ENCODE results near the gene KRTAP10-2. TPM values are rescaled to one million over a fixed set of nuclear protein-coding genes. Genes with fewer than 3 reads are reported as not detected.

Gene KRTAP10-2
- total RNA-seq, 1 experiment from 2014 or later, result not detected

DNA sequence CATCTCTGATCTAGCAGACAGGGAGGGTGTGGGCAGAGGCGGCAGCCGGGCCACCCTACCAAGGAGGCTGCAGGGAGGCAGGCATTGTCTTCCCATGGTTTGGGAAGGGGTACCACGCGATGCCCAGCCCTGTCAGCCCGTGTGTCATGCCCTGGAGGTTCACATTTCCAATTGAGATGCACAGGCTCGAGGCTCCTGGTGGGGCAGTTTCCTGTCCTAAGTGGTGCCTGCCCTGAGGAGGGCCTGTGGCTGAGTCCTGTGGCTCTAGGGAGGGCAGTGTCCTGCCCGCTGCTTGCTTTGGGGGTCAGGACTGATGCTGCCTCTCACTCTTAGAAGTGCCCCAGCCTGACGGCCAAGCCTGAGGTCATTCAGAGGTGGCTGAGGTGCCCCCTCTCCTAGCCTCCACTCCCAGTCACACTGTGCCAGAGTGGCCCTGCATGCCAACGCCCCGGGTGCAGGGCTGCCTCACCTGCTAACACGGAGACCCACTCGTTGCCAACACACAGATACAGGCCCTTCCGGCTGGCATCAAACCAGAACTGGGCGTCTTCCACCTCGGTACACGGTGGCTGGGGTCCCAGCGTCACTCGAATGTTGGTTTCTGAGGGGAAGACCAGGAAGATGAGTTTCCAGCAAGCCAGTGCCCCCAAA lies 23.2 kb downstream of the KRTAP10-2 start:
- Histone ChIP-seq H3K4me1 (ENCODE audit: control insufficient read depth in 1 of 2, insufficient read depth in 2 of 2, low read length in 2 of 2) (no peaks in the 10 kb centered on the region), H3K9ac (ENCODE audit: low read length) (no peak overlapping the region), H2AFZ (ENCODE audit: low read depth, low read length, poor library complexity, severe bottlenecking) (no peak overlapping the region), H4K20me1 (ENCODE audit: insufficient read depth) (no peaks in the 10 kb centered on the region), H3K4me2 (ENCODE audit: low read length) (no peak overlapping the region), H3K4me3 (replicated peaks in 1 of 2; ENCODE audit: low read depth in 1 of 2, low read length in 2 of 2) (no peak overlapping the region), H3K9me2 (ENCODE audit: insufficient read depth) (no peaks in the 10 kb centered on the region), H3K79me2 (ENCODE audit: insufficient read depth, low read length) (no peaks in the 10 kb centered on the region), H3K36me3 (ENCODE audit: control insufficient read depth in 1 of 2, insufficient read depth in 2 of 2, low read length in 2 of 2) (no peaks in the 10 kb centered on the region), H3K9me3 (ENCODE audit: control insufficient read depth in 1 of 2, insufficient read depth in 1 of 2, low read depth in 1 of 2, low read length in 2 of 2) (peaks cover 4 to 15% of the 10 kb centered on the region in 2 experiments; a peak in 1 of 4 replicates), H3K27ac (ENCODE audit: low read depth, low read length) (no peak overlapping the region), H3K27me3 (ENCODE audit: insufficient read depth, low read length) (no peaks in the 10 kb centered on the region)
- intact Hi-C loops (cut with micrococcal nuclease), result no loop called here
- ATAC-seq (no peak), DNase-seq (ENCODE audit: low read depth, low spot score) (no peak)
- RAD21 ChIA-PET (ENCODE audit: low non-redundant PET in 1 of 2, low total read pairs in 2 of 2, uncharacterized antibody in 2 of 2, unreplicated experiment in 2 of 2), result no interaction called here
- POLR2A ChIA-PET, result no interaction called here
- no TSS peak for BruUV-seq (replicated peaks)
- TF ChIP-seq POLR2A (IDR thresholded peaks at IDR 0.05; ENCODE audit: borderline replicate concordance, extremely low read depth, insufficient read depth, insufficient read length) (no peak), ZFX (IDR thresholded peaks at IDR 0.05) (no peak), CBX3 (IDR thresholded peaks at IDR 0.05; ENCODE audit: low read depth) (no peak), ZNF274 (IDR thresholded peaks at IDR 0.05; ENCODE audit: low read depth, low read length) (no peak), ELF1 (IDR thresholded peaks at IDR 0.05; ENCODE audit: borderline replicate concordance, low read depth) (no peak)
- TF ChIP-seq, protein P1, sequence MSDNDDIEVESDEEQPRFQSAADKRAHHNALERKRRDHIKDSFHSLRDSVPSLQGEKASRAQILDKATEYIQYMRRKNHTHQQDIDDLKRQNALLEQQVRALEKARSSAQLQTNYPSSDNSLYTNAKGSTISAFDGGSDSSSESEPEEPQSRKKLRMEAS (IDR thresholded peaks at IDR 0.05), result no peak
- TF ChIP-seq, protein P2, sequence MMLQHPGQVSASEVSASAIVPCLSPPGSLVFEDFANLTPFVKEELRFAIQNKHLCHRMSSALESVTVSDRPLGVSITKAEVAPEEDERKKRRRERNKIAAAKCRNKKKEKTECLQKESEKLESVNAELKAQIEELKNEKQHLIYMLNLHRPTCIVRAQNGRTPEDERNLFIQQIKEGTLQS (IDR thresholded peaks at IDR 0.05), result no peak
- TF ChIP-seq, protein P3, sequence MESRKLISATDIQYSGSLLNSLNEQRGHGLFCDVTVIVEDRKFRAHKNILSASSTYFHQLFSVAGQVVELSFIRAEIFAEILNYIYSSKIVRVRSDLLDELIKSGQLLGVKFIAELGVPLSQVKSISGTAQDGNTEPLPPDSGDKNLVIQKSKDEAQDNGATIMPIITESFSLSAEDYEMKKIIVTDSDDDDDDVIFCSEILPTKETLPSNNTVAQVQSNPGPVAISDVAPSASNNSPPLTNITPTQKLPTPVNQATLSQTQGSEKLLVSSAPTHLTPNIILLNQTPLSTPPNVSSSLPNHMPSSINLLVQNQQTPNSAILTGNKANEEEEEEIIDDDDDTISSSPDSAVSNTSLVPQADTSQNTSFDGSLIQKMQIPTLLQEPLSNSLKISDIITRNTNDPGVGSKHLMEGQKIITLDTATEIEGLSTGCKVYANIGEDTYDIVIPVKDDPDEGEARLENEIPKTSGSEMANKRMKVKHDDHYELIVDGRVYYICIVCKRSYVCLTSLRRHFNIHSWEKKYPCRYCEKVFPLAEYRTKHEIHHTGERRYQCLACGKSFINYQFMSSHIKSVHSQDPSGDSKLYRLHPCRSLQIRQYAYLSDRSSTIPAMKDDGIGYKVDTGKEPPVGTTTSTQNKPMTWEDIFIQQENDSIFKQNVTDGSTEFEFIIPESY (IDR thresholded peaks at IDR 0.05; ENCODE audit: extremely low read depth, insufficient replicate concordance, low read length), result no peak
- TF ChIP-seq, protein P4, sequence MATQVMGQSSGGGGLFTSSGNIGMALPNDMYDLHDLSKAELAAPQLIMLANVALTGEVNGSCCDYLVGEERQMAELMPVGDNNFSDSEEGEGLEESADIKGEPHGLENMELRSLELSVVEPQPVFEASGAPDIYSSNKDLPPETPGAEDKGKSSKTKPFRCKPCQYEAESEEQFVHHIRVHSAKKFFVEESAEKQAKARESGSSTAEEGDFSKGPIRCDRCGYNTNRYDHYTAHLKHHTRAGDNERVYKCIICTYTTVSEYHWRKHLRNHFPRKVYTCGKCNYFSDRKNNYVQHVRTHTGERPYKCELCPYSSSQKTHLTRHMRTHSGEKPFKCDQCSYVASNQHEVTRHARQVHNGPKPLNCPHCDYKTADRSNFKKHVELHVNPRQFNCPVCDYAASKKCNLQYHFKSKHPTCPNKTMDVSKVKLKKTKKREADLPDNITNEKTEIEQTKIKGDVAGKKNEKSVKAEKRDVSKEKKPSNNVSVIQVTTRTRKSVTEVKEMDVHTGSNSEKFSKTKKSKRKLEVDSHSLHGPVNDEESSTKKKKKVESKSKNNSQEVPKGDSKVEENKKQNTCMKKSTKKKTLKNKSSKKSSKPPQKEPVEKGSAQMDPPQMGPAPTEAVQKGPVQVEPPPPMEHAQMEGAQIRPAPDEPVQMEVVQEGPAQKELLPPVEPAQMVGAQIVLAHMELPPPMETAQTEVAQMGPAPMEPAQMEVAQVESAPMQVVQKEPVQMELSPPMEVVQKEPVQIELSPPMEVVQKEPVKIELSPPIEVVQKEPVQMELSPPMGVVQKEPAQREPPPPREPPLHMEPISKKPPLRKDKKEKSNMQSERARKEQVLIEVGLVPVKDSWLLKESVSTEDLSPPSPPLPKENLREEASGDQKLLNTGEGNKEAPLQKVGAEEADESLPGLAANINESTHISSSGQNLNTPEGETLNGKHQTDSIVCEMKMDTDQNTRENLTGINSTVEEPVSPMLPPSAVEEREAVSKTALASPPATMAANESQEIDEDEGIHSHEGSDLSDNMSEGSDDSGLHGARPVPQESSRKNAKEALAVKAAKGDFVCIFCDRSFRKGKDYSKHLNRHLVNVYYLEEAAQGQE (IDR thresholded peaks at IDR 0.05; ENCODE audit: low read depth), result no peak
- CTCF ChIA-PET, result no interaction called here

Measured in HCT116 (cell line).